Stomach smooth muscle (tissue), 2 donors: Measurements from ENCODE around the gene ZSCAN12.

Source experiments
- H3K27ac ChIP-seq: one replicate; pipeline ENCODE4 v1.7.0; 2013; ENCODE audit warnings: mild to moderate bottlenecking, low read length, inconsistent platforms
- H3K27me3 ChIP-seq, 2 donors: one replicate each; pipeline ENCODE4 v1.7.0; 2013; ENCODE audit warnings: low read length in 2 of 2; ENCODE audit not compliant: insufficient read depth in 2 of 2, control insufficient read depth in 1 of 2
- H3K36me3 ChIP-seq, 2 donors: one replicate each; pipeline ENCODE4 v1.7.0; 2013; ENCODE audit warnings: low read length in 2 of 2; ENCODE audit not compliant: control insufficient read depth in 2 of 2, insufficient read depth in 2 of 2
- H3K4me1 ChIP-seq: one replicate; pipeline ENCODE4 v1.7.0; 2013; ENCODE audit warnings: low read length; ENCODE audit not compliant: control insufficient read depth, insufficient read depth
- H3K4me3 ChIP-seq, 2 donors: one replicate each; pipeline ENCODE4 v1.7.0; 2013; ENCODE audit warnings: low read length in 2 of 2
- H3K9ac ChIP-seq, 2 donors: one replicate each; pipeline ENCODE4 v1.7.0; 2013; ENCODE audit warnings: low read length in 2 of 2, mild to moderate bottlenecking in 1 of 2
- H3K9me3 ChIP-seq, 2 donors: one replicate each; pipeline ENCODE4 v1.7.0; 2013; ENCODE audit warnings: low read length in 2 of 2; ENCODE audit not compliant: control insufficient read depth in 2 of 2
- donor health status: healthy.
- donor health status: Pancreatic carcinoma.

ZSCAN12 gene

DNA sequence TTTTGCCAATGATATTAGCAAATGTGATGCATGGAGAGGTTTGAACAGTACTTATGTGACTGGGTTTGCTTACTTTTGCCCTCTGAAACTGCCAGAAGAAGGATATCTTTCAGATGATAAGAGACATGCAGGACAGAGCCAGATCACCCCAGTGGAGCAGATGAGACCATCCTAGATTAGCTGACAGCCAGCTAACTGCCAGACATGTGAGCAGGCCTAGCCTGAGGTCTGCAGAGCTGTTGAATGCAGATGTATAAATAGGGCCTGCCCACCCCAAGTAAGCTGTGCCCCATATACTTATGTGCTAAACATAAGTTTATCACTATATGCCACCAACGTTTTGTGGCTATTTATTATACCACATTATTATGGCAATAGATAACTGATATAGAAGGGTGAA, 69.5 kb downstream of the ZSCAN12 start:
- H3K4me1 ChIP-seq = peaks cover 2% of the 10 kb centered on the region
- peaks cover 19 to 27% of the 10 kb centered on the region in 2 donors for H3K9me3 ChIP-seq
- H3K27ac ChIP-seq = no peak overlapping the region
- H3K36me3 ChIP-seq = peaks cover 30 to 40% of the 10 kb centered on the region in 2 donors
- H3K4me3 ChIP-seq = no peak overlapping the region
- H3K27me3 ChIP-seq = no peaks in the 10 kb centered on the region
- H3K9ac ChIP-seq = no peak overlapping the region
